ENCODE data around the gene KRTAP19-8.

The KRTAP19-8 gene

DNA sequence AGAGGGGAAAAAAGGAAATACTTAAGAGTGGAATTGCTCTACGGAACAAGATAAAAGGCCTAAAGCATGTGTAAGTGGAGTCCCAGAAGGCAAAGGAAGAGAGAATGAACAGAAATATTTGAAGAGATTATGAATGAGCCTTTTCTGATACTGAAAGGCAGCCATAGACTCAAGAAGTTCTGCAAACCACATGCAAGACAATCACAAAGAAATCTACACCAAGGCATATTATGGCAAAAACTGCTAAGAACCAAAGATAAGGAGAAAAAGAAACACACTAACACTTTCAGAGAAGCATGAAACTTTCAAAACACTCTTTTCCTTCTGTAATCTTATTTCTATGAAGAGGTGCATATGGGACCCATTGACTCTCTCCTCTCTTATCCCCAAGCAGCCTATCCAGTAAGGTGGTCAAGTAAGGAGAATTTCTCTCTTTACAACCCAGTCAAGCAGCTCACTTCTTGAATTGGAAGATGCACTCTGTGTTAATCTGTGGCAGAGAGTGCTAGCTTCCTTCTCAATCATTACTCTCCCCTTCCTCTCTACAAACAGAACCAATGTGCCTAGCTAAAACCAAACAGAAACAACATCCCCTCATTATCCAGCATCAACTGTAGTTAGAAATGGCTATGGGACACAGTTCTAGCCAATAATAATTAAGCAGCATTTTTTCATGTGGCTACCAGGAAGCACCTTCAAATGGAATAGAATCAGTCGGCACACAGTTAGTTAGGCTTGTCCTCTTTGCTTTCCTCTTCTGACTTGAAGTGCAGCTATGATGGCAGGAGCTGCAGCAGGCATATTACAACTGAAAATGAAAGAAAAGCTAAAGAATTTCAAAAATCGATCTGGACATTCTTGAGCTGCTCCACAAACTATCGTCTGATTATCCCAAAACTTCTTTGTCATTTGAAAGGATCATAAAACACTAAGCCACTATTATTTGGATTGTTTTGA, 25.9 kb downstream of the KRTAP19-8 start:
- DNase-seq (ENCODE audit: low read depth), result no peak

DNA sequence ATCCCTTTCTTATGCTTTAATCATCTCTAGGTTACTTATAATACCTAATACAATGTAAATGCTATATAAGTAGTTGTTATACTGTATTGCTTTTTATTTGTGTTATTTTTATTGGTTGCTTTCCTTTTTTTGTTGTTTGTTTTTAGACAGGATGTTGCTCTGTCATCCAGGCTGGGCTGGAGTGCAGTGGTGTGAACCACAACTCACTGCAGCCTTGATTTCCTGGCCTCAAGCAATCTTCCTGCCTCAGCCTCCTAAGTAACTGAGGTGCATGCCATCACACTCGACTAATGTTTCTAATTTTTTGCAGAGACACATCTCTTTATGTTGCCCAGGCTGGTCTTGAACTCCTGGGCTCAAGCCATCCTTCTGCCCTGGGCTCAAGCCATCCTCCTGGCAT, 26.9 kb downstream of the KRTAP19-8 start:
- no peak for DNase-seq (ENCODE audit: low read depth)

DNA sequence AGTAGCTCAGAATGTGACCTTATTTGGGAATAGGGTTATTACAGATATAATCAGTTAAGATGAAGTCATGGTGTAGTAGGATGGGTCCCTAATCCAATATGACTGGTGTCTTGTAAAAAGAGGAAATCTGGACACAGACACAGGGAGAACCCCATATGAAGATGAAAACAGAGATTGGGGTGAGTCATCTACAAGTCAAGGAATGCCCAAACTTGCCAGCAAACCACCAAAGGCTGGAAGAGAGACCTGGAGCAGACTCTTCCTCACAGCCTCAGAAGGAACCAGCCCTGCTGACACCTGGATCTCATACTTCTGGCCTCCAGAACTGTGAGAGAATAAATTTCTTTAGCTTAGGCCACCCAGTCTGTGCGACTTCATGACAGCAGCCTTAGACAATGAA, 29.9 kb downstream of the KRTAP19-8 start:
- no peak for DNase-seq (ENCODE audit: low read depth)

DNA sequence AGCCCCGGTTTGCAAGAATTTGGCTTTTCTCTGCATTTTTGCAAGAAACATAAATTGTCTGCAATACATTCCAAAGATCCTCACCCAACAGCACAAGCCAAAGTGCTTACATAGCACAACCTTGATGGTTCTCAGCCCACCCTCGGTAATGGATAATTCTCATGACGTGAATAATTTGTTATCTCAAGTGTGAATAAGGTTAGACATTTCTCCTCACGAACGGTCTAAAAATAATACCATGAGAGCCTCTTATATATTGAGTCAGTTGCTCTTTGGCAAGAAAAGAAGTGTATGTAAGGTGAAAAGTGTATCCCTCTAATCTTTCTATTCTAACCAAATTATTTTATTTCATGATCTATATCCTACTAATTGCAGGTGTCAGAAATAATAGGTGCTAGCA, 33.3 kb downstream of the KRTAP19-8 start:
- no peak for DNase-seq (ENCODE audit: low read depth)

DNA sequence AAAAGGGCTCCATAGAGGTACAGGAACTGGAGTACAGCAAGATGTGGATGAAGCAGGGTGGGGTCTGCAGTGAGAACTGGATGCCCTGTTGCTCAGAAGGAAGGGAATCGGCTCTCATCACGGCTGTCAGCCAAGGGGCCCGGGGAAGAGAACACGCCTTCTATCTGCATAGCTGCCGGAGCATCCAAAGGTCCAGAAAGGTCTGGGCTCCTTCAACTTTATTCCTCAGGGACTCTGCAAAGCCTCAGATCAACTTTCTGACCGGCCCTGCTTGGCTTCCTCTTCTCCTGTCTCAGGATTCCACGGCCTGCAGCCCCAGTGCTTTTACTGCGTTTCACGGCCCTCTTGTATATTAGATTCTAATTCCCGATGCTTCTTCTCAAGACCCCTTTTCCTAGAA, 34.8 kb downstream of the KRTAP19-8 start:
- DNase-seq (ENCODE audit: low read depth), result no peak

DNA sequence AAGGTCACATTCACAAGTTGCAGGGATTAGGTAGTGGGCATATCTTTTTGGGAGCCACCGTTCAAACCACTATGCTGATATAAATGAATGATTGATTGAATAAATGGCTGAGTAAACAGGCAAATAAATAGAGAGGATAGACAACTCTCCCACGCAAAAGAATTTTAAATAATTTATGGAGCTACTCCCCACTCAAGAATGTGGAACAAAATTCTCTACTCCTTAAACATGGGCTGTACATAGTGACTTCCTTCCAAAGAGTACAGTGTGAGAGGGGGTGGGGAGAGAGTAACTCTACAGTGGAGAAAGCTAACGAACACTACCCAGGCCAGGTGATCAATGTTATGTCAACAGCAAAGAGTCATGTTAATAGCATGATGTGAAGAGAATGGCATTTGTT, 40.7 kb downstream of the KRTAP19-8 start:
- no peak for DNase-seq (ENCODE audit: low read depth)

DNA sequence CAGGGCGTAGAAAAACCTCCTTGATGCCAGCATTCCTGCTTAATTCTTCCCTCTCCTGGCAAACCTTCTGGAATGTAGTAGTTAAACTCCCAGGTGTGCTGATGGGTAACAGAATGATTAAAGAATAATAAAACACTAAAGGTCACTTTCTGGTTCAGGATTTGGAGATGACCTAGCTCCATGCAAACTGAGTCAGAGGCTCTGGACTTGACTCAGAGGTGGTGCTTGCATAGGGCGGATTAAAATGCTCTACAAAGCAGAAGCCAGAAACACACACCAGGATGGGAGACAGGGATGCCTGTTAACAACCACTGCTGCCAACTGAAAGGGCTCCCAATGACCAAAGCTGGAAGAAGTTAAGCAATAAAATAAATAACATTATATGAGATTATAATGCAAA, 41.5 kb downstream of the KRTAP19-8 start:
- DNase-seq (ENCODE audit: low read depth), result no peak

DNA sequence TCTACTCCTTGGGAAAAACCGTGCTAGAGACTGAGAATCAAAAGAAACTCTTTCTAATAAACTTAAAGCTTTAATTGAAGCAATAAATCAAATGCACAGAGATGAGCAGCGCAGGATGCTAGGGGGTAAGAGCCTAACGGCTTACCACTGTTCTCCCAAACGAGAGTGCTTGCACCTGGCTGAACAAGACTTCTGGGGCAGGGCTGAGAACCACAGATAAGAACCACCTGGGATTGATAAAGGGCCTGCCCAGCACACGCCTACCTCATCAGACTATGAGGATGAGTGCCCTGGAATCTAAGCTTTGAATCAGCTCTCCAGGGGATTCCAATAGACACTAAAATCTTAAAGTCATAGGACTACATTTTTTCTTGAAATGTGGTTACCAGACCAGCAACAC, 43.3 kb downstream of the KRTAP19-8 start:
- no peak for DNase-seq (ENCODE audit: low read depth)

DNA sequence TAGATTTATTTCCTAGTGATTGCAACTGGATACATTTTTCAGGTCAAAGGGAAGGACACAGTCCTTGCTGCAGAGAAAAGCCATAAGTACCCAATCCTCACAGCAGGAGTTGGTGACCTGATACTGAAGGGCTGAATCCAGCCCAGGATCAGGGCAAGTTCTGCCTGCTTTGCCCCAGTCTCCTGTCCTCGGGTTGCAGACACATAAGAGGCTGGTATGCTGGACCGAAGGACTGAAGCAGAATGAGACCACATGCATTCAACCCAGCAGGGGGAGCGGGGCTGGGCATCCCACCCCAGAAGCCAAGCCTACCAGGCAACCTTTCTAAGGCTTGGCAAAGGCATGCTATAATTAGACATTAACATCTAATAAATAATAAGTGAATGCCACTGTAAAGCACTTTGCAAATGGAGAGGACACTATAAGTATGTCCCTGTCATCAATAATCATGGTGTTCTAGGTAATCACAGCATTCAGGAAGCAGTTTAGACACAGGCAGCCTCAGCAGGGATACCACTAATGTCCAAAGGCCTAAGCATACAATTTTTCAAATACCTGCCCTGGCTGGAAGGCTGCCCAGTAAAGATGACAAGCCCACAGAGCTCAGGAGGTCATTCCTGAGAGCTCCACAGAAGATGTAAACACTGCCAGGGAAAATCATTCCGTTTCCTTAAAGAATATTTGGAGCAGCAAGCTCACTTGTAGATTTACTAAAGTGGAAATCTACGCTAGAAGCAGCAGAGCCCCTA, 47.6 kb downstream of the KRTAP19-8 start:
- DNase-seq (ENCODE audit: low read depth), result no peak

DNA sequence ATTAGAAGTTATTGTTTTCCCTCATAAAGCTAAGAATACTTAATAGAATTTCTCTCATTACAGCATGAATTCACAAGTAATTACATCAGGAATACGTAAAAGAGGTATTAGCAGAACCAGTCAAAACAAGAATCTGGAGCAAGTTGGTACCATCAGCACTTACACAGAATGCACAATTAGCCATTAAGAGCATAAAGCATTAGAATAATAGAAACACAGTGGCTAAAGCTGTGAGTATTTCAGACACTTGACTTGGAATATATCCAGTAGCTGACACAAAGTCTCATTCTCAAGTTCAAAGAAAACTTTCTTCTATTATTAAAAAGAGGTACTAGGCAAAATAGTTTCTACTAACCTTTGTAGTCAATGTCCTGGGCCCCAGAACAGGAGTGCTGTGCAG, 49.6 kb downstream of the KRTAP19-8 start:
- no peak for DNase-seq (ENCODE audit: low read depth)
